Measurements from ENCODE around the gene ASCL2.
"Not testable (repeated sequence)": the region's sequence is repeated elsewhere in the genome, so short reads cannot be mapped to it uniquely, and the experiment has no call there.

ASCL2 gene

DNA sequence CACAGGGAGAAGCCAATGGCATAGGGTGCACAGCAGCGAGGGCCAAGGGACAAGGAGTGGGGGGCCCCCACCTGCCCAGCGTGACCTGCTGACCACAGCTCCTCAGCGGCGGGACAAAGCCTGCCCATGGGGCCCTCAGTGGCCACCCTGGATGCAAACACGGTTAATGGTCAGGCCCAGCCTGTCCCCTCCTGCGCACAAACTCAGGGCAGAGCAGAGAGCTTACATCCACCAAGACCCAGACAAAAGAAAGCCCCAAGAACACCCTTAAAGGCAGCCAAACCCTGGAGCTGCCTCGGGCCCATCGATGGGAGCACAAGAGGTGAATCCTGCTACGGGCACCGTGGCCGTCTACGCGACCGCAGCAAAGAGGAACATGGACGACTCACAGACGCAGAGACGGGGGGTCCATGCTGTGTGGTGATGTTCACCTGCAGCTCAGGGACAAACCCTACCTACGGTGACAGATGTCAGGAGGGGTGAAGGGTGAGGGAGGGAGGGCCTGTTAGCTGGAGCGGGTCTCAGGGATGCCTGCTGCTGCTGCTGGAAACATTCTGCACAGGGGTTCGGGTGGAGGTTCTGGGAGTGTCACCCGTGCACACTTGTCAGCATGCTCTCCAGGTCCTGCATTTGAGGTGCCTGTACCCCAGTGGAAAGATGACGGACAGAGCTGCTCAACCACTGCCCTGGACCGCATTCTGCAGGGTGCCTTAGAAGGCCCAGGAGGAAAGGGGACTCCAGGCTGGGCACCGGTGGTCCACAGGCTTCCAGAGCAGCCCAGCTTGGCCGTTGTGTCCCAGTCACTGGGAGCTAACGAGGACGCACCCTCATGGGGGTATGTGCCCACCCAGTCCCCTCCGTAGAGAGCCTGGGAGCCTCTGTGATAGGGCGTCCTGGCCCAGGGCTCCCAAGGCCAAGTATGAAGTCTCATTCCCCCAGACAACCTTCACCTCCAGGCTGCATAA, 11.6 kb downstream of the ASCL2 start:
- DNase-seq, result no peak

GRCh38 chr11:2256951-2257700, 13.3 kb downstream of the ASCL2 start:
- DNase-seq, result no peak

GRCh38 chr11:2256293-2256913, 14.0 kb downstream of the ASCL2 start:
- DNase-seq, result no peak

GRCh38 chr11:2252018-2252417, 18.4 kb downstream of the ASCL2 start:
- DNase-seq, result no peak

- no peak for DNase-seq
Measured at GRCh38 chr11:2251138-2251537, 19.2 kb downstream of the ASCL2 start.

DNA sequence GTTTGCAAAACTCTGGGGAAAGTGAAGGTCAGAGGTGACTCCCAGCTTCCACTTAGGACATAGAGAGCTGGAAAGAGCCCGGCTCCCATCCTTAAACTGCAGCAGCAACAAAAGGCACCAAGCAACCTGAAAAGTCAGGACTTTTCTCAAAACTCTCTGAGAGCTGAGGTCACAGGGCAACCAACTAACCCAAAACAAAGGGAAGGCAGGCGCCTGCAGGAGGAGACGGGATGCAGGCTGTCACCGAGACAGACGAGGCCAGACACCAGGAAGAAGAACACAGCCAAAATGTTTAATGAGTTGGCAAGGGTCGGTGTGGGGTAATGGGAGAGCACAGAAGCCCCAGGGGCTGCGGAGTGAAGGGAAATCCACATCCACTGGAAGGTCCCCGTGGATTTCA, 19.9 kb downstream of the ASCL2 start:
- no peak for DNase-seq

- no peak for DNase-seq
Measured at GRCh38 chr11:2250041-2250440, 20.3 kb downstream of the ASCL2 start.

DNA sequence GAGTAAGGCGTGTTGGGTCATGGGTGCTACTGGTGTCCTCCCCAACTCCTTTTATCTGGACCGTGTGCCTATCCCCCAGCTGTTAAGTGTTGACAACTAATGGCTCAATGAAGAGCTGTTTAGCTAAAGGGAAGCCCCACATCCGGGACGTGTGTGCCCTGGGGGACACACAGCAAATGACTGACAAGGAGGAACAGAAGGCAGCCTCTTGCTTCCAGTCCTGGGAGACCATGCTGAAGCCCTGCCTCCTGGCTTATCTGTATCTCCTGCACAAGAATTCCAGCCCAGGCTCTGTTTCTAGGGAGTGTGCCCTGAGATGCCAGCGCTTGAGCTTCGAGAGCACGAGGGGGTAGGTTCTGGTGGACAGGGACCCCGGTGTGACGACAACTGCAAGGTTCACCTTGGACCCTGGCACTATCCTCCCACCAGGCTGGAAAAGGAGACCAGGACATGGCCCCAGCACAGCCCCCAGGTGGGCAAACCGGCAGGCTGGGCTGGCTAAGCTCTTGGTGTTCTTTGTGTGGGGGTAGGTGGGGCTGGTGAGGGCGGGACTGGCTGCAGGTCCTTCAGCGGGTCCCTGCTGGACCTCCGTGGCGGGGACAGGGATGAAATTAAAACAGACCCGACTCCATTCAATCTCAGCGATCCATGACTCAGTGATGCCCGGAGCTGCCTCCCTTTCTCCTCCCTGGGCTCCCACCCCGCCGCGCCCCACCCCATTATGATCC, 21.0 kb downstream of the ASCL2 start:
- DNase-seq, result no peak

- DNase-seq, result no peak
Measured at GRCh38 chr11:2248762-2249161, 21.6 kb downstream of the ASCL2 start.

GRCh38 chr11:2248242-2248641, 22.1 kb downstream of the ASCL2 start:
- DNase-seq, result no peak

GRCh38 chr11:2247496-2247895, 22.9 kb downstream of the ASCL2 start:
- no peak for DNase-seq

GRCh38 chr11:2240834-2241233, 29.6 kb downstream of the ASCL2 start:
- no peak for DNase-seq

- DNase-seq, result no peak
Measured at GRCh38 chr11:2237457-2238238, 32.7 kb downstream of the ASCL2 start.

DNA sequence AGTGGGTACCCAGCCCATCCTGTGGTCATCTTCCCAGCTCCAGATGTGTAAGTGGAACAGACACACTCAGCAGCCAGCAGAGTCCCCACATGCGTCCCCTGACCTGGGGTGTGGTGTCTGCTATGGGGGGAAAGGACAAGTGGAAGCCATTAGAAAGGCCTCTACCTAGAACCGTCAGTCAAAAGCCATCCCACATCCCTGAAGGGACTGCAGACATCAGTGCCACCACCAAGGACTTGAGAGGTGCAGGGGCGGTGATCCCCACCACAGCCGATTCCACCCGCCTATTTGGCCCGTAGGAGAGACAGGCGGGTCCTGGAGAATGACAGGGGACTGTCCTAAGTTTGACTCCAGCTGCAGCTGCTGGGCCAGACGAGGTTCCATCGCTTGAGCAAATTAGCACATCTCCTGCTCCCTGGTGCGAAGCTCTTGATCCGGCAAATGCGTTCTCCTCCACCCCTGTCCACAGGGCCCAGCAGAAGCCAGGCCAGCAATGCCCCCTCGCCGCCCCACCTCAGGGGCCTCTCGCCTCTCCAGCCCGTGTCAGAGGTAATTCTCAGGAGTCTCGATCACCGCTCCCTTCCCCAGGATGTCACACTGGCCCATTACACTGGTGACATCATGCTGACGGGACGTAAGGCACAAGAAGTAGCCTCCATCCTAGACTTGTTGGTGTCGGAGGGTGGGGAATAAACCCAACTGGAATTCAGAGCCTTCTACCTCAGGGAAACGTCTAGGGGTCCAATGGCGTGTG, 33.8 kb downstream of the ASCL2 start:
- DNase-seq, result not testable (repeated sequence)

DNA sequence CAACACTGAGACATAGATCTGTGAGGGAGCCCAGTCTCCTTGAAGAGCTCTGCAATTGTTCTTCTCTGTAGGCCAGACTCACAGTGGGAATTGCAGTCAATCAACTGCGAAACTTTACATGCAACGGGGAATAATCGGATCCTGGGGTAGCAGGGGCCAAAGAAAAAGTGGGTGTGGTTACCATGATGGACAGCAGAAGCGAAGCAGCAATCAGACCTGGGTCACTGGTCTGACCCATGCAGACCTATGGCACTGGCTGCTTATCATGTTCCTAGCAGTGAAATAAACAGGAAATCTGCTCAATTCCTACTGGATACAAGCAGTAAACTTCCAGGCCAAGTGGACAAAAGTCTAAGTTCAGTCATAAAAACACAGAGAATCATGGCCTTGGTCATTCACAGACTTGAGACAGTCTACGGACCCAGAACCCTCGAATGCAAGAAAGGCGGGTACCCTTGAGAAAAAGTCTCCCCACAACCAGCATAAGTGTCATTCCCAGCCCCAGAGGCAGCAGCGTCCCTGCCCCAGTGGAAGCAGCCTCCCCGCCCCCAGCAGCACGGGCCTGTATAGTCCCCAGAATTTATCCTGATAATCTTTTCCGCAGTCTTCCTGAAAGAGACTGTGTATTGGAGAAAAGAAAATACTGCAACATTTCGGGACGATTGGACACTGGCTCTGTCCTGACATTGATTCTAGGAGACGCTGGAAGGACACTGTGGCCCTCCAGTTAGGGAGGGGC, 34.6 kb downstream of the ASCL2 start:
- DNase-seq, result no peak

DNA sequence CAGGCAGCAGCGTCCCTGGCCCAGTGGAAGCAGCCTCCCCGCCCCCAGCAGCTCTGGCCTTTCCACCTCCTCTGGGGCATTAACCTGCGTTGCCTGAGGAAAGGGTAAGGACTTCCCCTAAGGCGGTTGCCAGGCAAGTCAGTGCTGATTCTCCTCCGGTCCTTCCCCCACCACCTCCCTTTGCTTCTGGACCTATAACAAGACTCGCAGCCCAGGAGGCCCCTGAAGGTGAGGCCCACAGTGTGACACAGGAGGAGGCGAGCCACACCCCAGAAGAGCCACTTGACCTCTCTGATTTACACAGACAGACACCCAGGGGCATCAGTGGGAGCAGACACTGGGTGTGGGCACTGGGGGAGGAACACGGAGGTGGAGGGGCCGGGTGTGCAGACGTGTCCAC, 35.4 kb downstream of the ASCL2 start:
- no peak for DNase-seq

GRCh38 chr11:2233693-2234455, 36.5 kb downstream of the ASCL2 start:
- DNase-seq, result no peak

DNA sequence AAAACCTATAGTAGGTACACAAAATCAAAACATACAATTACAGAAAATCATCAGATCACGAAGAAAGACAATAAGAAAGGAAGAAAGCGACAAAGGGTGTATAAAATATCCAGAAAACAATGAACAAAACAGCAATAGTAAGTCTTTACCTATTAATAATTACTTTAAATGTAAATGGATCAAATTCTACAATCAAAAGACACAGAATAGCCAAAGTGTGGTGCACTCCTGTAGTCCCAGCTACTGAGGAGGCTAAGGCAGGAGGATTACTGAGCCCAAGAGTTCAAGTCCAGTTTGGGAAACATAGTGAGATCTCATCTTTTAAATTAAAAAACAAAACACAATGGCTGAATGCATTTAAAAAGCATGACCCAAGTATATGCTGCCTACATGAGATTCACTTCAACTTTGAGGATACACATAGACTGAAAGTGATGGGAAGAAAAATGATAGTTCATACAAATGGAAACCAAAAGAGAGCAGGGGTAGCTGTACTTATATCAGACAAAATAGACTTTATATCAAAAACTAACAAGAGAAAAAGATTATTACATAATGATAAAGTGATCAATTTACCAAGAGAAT, 40.6 kb downstream of the ASCL2 start:
- no peak for DNase-seq

GRCh38 chr11:2224254-2224653, 46.1 kb downstream of the ASCL2 start:
- no peak for DNase-seq
